ENCODE measurements around the gene TOM1L2. TPM values are rescaled to one million over a fixed set of nuclear protein-coding genes. Genes with fewer than 3 reads are reported as not detected.

Gene TOM1L2
- total RNA-seq, 4 donors from 2014 or later, result 55.5 to 118 (median 73.3) TPM

DNA sequence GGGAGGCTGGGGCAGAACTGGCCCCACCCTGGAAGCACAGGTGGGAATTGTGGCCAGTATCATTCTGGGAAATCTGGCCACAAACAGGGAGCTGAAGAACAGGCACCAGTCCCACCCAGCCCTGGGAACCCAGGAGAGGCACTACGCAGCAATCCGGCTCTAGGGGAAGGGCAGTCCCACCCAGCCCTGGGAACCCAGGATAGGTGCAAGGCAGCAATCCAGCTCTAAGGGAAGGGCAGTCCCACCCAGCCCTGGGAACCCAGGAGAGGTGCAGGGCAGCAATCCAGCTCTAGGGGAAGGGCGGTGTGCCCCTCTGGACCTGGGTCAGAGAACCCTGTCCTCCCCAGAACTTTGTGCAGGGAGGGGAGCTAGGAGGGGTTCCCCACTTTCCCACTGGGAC lies 7.6 kb upstream of the TOM1L2 start:
- H3K36me3 ChIP-seq, result no peaks in the 10 kb centered on the region
- no peak for TF ChIP-seq CTCF (IDR thresholded peaks at IDR 0.05)
- TF ChIP-seq POLR2A (IDR thresholded peaks at IDR 0.05), result no peak
- no peak for DNase-seq
- no peaks in the 10 kb centered on the region for H3K27me3 ChIP-seq
- intact Hi-C loops (cut with DNase I), result no loop called here
- H3K4me1 ChIP-seq, result peaks cover 3 to 38% (median 10%) of the 10 kb centered on the region in 3 donors
- 27 to 90% methylated on average over 2 to 3 of the region's 3 CpGs for WGBS, 2 donors
- peak overlapping the region; percentile 7 to 73 (median 67) for H3K27ac ChIP-seq
- H3K4me3 ChIP-seq, result no peak overlapping the region
- H3K9me3 ChIP-seq, result no peaks in the 10 kb centered on the region

GRCh38 chr17:17978481-17979424 lies 6.6 kb upstream of the TOM1L2 start:
- Histone ChIP-seq H3K36me3 (no peaks in the 10 kb centered on the region), H3K4me3 (no peak overlapping the region), H3K27ac (peak overlapping the region; percentile 7 to 73 (median 67)), H3K4me1 (peaks cover 3 to 34% (median 9%) of the 10 kb centered on the region in 3 donors), H3K27me3 (no peaks in the 10 kb centered on the region), H3K9me3 (no peaks in the 10 kb centered on the region)
- intact Hi-C loops (cut with DNase I), result no loop called here
- WGBS, 2 donors, result 86 to 88% methylated on average over 11 of the region's 14 CpGs
- DNase-seq, result no peak
- TF ChIP-seq CTCF (IDR thresholded peaks at IDR 0.05) (no peak), POLR2A (IDR thresholded peaks at IDR 0.05) (no peak)

DNA sequence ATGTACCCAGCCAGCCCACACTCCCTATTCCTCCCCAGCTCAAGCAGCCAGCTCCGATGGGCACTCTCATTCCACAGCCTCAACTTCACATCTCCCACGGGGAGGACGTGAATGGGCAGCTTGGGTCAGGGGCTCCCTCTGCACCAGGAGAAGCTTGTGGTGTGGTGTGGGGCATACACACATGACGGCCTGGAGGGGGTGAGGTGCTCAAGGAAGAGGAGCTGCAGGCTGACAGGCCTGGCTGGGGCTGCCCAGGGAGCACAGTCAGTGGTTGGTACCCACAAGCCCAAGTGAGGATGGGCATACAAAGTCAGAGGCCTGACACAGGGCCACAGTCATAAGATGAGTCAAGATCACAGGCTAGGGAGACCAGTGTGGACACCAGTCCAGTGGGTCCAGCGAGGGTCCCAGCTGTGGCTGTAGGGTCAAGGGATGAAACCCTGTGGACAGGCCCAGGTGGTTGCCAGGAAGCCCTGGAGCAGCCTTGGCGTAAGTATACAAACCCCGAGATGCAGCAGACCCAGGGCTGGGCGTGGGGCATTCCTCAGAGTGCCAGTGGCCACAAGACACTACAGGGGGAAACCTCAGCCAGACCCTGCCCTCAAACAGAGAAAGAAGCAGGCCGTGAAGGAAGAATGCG lies 4.9 kb upstream of the TOM1L2 start:
- intact Hi-C loops (cut with DNase I), result no loop called here
- H3K27ac ChIP-seq, result no peak overlapping the region
- no peak for TF ChIP-seq CTCF (IDR thresholded peaks at IDR 0.05)
- no peak for TF ChIP-seq POLR2A (IDR thresholded peaks at IDR 0.05)
- H3K27me3 ChIP-seq, result no peaks in the 10 kb centered on the region
- H3K36me3 ChIP-seq, result no peaks in the 10 kb centered on the region
- no peak overlapping the region for H3K4me3 ChIP-seq
- no peak for DNase-seq
- H3K4me1 ChIP-seq, result peaks cover 0 to 29% (median 10%) of the 10 kb centered on the region in 3 donors
- no peaks in the 10 kb centered on the region for H3K9me3 ChIP-seq
- 75 to 79% methylated on average over 9 of the region's 10 CpGs for WGBS, 2 donors

DNA sequence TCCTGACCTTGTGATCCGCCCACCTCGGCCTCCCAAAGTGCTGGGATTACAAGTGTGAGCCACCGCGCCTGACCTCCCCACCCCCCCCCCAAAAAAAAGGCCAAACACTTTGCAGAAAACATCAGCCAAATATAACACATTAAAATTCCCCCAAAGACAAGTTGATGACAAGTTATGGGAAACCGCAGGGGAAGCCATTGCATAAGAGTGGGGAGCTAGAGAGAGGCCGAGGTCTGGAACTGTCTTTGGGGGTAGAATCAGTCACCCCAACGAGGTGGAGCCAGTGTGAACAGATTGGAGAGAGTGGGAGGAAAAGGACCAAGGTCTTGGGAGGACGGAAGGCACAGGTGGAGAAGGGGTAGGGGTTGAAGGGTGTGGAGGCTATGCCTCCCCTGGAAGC lies 3.2 kb upstream of the TOM1L2 start:
- intact Hi-C loops (cut with DNase I), result no loop called here
- 62 to 71% methylated on average over 6 of the region's 8 CpGs for WGBS, 2 donors
- no peak for DNase-seq
- H3K9me3 ChIP-seq, result no peaks in the 10 kb centered on the region
- H3K27me3 ChIP-seq, result no peaks in the 10 kb centered on the region
- H3K27ac ChIP-seq, result no peak overlapping the region
- TF ChIP-seq POLR2A (IDR thresholded peaks at IDR 0.05) (no peak), CTCF (IDR thresholded peaks at IDR 0.05) (no peak)
- no peaks in the 10 kb centered on the region for H3K36me3 ChIP-seq
- no peak overlapping the region for H3K4me3 ChIP-seq
- peaks cover 12 to 42% (median 20%) of the 10 kb centered on the region in 3 donors for H3K4me1 ChIP-seq

DNA sequence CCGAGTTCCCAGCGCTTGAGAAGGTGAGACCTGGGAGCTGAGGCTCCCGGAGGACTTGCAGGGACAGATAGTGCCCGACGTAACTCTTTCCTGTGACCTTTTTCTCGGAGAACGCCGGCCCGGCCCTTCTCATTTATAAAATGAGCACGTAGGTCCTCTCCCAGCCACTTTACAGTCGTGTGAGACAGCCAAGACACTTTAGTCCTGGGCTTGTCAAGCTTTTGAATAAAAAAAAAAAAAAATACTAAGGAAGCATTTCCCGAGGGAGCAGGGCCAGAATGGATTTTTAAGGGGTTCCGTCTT lies 703 bp upstream of the TOM1L2 start:
- intact Hi-C loops (cut with DNase I), result no loop called here
- no peak for DNase-seq
- Histone ChIP-seq H3K4me1 (peaks cover 17 to 48% (median 20%) of the 10 kb centered on the region in 3 donors), H3K27me3 (no peaks in the 10 kb centered on the region), H3K9me3 (no peaks in the 10 kb centered on the region), H3K36me3 (no peaks in the 10 kb centered on the region), H3K4me3 (peak overlapping the region; percentile 31 to 65 (median 57)), H3K27ac (peak overlapping the region; percentile 31 to 75 (median 58))
- TF ChIP-seq CTCF (IDR thresholded peaks at IDR 0.05), result no peak
- no peak for TF ChIP-seq POLR2A (IDR thresholded peaks at IDR 0.05)
- WGBS, 2 donors, result 1 to 6% methylated on average over 8 to 13 of the region's 13 CpGs
